Mesendoderm (in vitro differentiated cells): ENCODE measurements around the gene TNFRSF21.

Experiments
- DNase-seq: peaks from one replicate; pipeline ENCODE4 v3.0.0; 2013
- H2AK5ac ChIP-seq: 2 replicates; pipeline ENCODE4 v1.6.1; 2013; ENCODE audit warnings: low read length, inconsistent platforms
- H2BK120ac ChIP-seq: 2 replicates; pipeline ENCODE4 v1.6.1; 2013; ENCODE audit warnings: low read depth, mild to moderate bottlenecking, low read length, moderate library complexity, mixed read lengths
- H2BK15ac ChIP-seq: replicated peaks from 2 replicates; pipeline ENCODE4 v1.6.1; 2013; ENCODE audit warnings: low read depth, mild to moderate bottlenecking, moderate library complexity
- H2BK5ac ChIP-seq: 2 replicates; pipeline ENCODE4 v1.6.1; 2013; ENCODE audit warnings: low read length, inconsistent platforms
- H3K18ac ChIP-seq: 2 replicates; pipeline ENCODE4 v1.6.1; 2013; ENCODE audit warnings: mild to moderate bottlenecking, low read length, mixed read lengths
- H3K23ac ChIP-seq: one replicate; pipeline ENCODE4 v1.6.1; 2013; ENCODE audit warnings: low read length
- H3K27ac ChIP-seq: 2 replicates; pipeline ENCODE4 v1.5.1; 2013; ENCODE audit warnings: low read depth, mild to moderate bottlenecking, inconsistent platforms, low read length, moderate library complexity
- H3K27me3 ChIP-seq: 2 replicates; pipeline ENCODE4 v1.6.1; 2013; ENCODE audit warnings: low read length, control low read depth, mild to moderate bottlenecking, inconsistent platforms; ENCODE audit not compliant: insufficient read depth, poor library complexity
- H3K36me3 ChIP-seq: 2 replicates; pipeline ENCODE4 v1.6.1; 2013; ENCODE audit warnings: low read length, inconsistent platforms; ENCODE audit not compliant: control insufficient read depth, insufficient read depth
- H3K4ac ChIP-seq: one replicate; pipeline ENCODE4 v1.6.1; 2013; ENCODE audit warnings: low read depth, mild to moderate bottlenecking, low read length, moderate library complexity
- H3K4me1 ChIP-seq: 2 replicates; pipeline ENCODE4 v1.6.1; 2013; ENCODE audit warnings: low read depth, low read length, inconsistent platforms; ENCODE audit not compliant: control insufficient read depth
- H3K4me2 ChIP-seq: 2 replicates; pipeline ENCODE4 v1.6.1; 2013; ENCODE audit warnings: low read length
- H3K4me3 ChIP-seq: 2 replicates; pipeline ENCODE4 v1.5.1; 2013; ENCODE audit warnings: mild to moderate bottlenecking, low read length
- H3K56ac ChIP-seq: one replicate; pipeline ENCODE4 v1.6.1; 2013; ENCODE audit warnings: low read length
- H3K79me1 ChIP-seq: 2 replicates; pipeline ENCODE4 v1.6.1; 2013; ENCODE audit warnings: low read length, inconsistent platforms
- H3K79me2 ChIP-seq: 2 replicates; pipeline ENCODE4 v1.6.1; 2013; ENCODE audit warnings: mild to moderate bottlenecking, low read length; ENCODE audit not compliant: control insufficient read depth, insufficient read depth
- H3K9ac ChIP-seq: 2 replicates; pipeline ENCODE4 v1.6.1; 2013; ENCODE audit warnings: low read length, inconsistent platforms
- H4K5ac ChIP-seq: one replicate; pipeline ENCODE4 v1.6.1; 2013; ENCODE audit warnings: low read length
- H4K8ac ChIP-seq: one replicate; pipeline ENCODE4 v1.6.1; 2013; ENCODE audit warnings: low read depth, mild to moderate bottlenecking, control low read depth, low read length, moderate library complexity
- WGBS: extraction: QIAGEN DNeasy Blood & Tissue Kit; methylation state at CpG from one replicate; pipeline ENCODE4 v1.1.7; 2013; ENCODE audit warnings: low lambda C conversion rate, missing lambda C conversion rate; ENCODE audit not compliant: insufficient coverage; ENCODE audit errors: extremely low coverage; 5-methylcytosine and 5-hydroxymethylcytosine counted together

Gene TNFRSF21

DNA sequence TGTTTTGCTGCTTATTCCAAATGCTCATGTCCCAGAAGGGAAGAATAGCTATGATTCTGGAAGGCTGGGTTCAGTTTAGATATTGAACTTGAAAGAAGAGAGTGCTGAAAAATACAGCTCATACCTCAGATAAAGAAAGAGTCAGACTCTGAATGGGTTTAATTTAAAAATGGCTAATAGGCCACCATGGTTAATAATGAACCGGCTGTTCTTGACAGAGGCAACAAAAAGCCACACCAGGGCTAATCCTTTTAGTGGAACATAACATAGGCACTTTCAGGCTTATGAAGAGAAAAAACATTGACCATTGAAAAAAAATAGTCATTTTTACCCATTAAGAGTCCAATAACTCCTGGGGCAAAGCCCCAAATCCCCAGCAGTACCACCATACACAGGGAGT lies 59.4 kb downstream of the TNFRSF21 start:
- Histone ChIP-seq H3K27ac (no peak overlapping the region), H3K79me1 (peaks cover 11% of the 10 kb centered on the region), H3K27me3 (no peaks in the 10 kb centered on the region), H3K4ac (no peak overlapping the region), H3K79me2 (peaks cover 8% of the 10 kb centered on the region), H3K23ac (no peak overlapping the region), H3K18ac (no peak overlapping the region), H3K4me2 (no peak overlapping the region), H2AK5ac (no peak overlapping the region), H3K4me3 (no peak overlapping the region), H3K36me3 (peaks cover 4% of the 10 kb centered on the region), H4K8ac (no peak overlapping the region), H3K56ac (no peak overlapping the region), H4K5ac (no peak overlapping the region), H2BK5ac (no peak overlapping the region), H2BK15ac (no peak overlapping the region), H2BK120ac (no peak overlapping the region), H3K4me1 (peaks cover 2% of the 10 kb centered on the region), H3K9ac (no peak overlapping the region)
- WGBS, result no CpG with 5 or more reads among the region's 1 CpG
- no peak for DNase-seq

- H3K36me3 ChIP-seq, result peaks cover 4% of the 10 kb centered on the region
- H3K4me2 ChIP-seq, result no peak overlapping the region
- H3K27ac ChIP-seq, result no peak overlapping the region
- peaks cover 9% of the 10 kb centered on the region for H3K79me1 ChIP-seq
- H3K27me3 ChIP-seq, result no peaks in the 10 kb centered on the region
- no peak overlapping the region for H3K18ac ChIP-seq
- H3K4ac ChIP-seq, result no peak overlapping the region
- H4K8ac ChIP-seq, result no peak overlapping the region
- no peak overlapping the region for H3K9ac ChIP-seq
- no peak overlapping the region for H3K23ac ChIP-seq
- H3K4me1 ChIP-seq, result peaks cover 2% of the 10 kb centered on the region
- H4K5ac ChIP-seq, result no peak overlapping the region
- no CpG with 5 or more reads among the region's 1 CpG for WGBS
- no peak overlapping the region for H2BK5ac ChIP-seq
- no peak overlapping the region for H3K4me3 ChIP-seq
- DNase-seq, result no peak
- H2AK5ac ChIP-seq, result no peak overlapping the region
- H3K79me2 ChIP-seq, result peaks cover 3% of the 10 kb centered on the region
- no peak overlapping the region for H2BK120ac ChIP-seq
- H3K56ac ChIP-seq, result no peak overlapping the region
- no peak overlapping the region for H2BK15ac ChIP-seq
Measured at GRCh38 chr6:47248446-47248845, 61.3 kb downstream of the TNFRSF21 start.

DNA sequence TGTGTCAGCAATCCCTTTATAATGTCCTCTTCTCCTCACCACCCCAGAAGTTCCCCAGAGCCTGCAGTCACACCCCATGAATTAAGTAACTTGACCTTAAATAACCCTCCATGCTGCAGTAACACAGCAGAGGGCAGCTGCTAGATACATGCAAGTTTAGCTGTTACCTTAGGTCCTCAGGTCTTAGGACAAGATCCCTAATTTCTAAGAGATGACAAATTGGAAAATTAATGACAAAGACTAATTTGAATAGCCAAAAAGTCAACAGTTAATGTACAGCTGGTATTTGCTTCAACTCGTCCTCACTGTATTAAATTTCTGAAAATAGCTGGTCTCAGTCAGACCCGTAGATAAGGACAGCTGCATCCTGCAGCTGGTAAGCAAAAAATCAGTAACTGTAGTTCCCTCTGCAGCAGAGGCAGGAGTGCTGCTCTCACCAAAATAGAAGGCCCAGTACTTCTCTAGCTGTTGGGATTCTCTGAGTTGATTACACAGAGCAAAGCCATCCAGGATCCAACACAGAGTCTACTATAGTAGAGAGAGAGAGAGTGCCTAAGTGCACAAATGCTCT lies 62.4 kb downstream of the TNFRSF21 start:
- no CpG with 5 or more reads among the region's 2 CpGs for WGBS
- DNase-seq, result no peak
- Histone ChIP-seq H3K4ac (no peak overlapping the region), H3K79me1 (peaks cover 7% of the 10 kb centered on the region), H3K23ac (no peak overlapping the region), H3K27ac (no peak overlapping the region), H2BK15ac (no peak overlapping the region), H4K5ac (no peak overlapping the region), H3K4me3 (no peak overlapping the region), H3K4me2 (no peak overlapping the region), H3K27me3 (no peaks in the 10 kb centered on the region), H3K36me3 (peaks cover 2% of the 10 kb centered on the region), H3K79me2 (peaks cover 3% of the 10 kb centered on the region), H2BK5ac (no peak overlapping the region), H2AK5ac (no peak overlapping the region), H3K56ac (no peak overlapping the region), H3K18ac (no peak overlapping the region), H2BK120ac (no peak overlapping the region), H3K4me1 (peaks cover 2% of the 10 kb centered on the region), H4K8ac (no peak overlapping the region), H3K9ac (no peak overlapping the region)

GRCh38 chr6:47246551-47246950 lies 63.2 kb downstream of the TNFRSF21 start:
- Histone ChIP-seq H3K27me3 (no peaks in the 10 kb centered on the region), H3K79me1 (peaks cover 10% of the 10 kb centered on the region), H4K8ac (no peak overlapping the region), H2BK120ac (no peak overlapping the region), H3K36me3 (peaks cover 1% of the 10 kb centered on the region), H3K23ac (no peak overlapping the region), H2BK5ac (no peak overlapping the region), H3K4me3 (no peak overlapping the region), H2BK15ac (no peak overlapping the region), H3K4me2 (no peak overlapping the region), H3K27ac (no peak overlapping the region), H4K5ac (no peak overlapping the region), H3K9ac (no peak overlapping the region), H3K4ac (no peak overlapping the region), H2AK5ac (no peak overlapping the region), H3K4me1 (peaks cover 2% of the 10 kb centered on the region), H3K79me2 (peaks cover 6% of the 10 kb centered on the region), H3K18ac (no peak overlapping the region), H3K56ac (no peak overlapping the region)
- no peak for DNase-seq
- WGBS, result no CpG with 5 or more reads among the region's 2 CpGs

DNA sequence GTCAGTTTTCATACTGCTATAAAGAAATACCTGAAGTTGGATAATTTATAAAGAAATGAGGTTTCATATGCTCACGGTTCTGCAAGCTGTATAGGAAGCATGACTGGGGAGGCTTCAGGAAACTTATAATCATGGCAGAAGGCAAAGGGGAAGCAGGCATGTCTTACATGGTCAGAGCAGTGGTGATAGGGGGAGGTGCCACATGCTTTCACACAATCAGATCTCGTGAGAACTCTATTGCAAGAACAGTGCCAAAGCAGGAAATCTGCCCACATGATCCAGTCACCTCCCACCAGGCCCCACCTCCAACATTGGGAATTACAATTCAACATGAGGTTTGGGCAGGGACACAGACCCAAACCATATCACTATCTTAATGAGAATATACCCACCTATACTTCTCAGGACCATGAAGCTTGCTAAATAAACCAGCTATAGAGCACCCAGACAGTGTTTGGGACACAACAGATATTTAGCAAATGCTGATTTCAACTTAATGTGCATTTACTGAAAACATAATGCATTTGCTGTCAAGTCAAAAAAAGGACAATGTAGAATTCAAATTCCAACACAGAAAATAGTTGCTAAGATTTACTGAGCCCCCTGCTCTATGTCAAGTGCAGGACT lies 63.8 kb downstream of the TNFRSF21 start:
- DNase-seq, result peak; percentile 68
- no CpG with 5 or more reads among the region's 2 CpGs for WGBS
- H3K27ac ChIP-seq, result no peak overlapping the region

More for the DNA sequence above, 63.8 kb downstream of the TNFRSF21 start:
- Histone ChIP-seq H3K36me3 (no peaks in the 10 kb centered on the region), H2AK5ac (no peak overlapping the region), H2BK5ac (no peak overlapping the region), H3K9ac (no peak overlapping the region), H3K4me3 (no peak overlapping the region), H3K56ac (no peak overlapping the region), H3K4me1 (peaks cover 2% of the 10 kb centered on the region), H3K23ac (no peak overlapping the region), H3K4ac (no peak overlapping the region), H3K4me2 (no peak overlapping the region), H4K5ac (no peak overlapping the region), H3K79me2 (peaks cover 6% of the 10 kb centered on the region), H2BK120ac (no peak overlapping the region), H3K18ac (no peak overlapping the region), H3K27me3 (no peaks in the 10 kb centered on the region), H4K8ac (no peak overlapping the region), H3K79me1 (peaks cover 10% of the 10 kb centered on the region), H2BK15ac (no peak overlapping the region)
